ENCODE measurements around the gene GART.

Gene GART

DNA sequence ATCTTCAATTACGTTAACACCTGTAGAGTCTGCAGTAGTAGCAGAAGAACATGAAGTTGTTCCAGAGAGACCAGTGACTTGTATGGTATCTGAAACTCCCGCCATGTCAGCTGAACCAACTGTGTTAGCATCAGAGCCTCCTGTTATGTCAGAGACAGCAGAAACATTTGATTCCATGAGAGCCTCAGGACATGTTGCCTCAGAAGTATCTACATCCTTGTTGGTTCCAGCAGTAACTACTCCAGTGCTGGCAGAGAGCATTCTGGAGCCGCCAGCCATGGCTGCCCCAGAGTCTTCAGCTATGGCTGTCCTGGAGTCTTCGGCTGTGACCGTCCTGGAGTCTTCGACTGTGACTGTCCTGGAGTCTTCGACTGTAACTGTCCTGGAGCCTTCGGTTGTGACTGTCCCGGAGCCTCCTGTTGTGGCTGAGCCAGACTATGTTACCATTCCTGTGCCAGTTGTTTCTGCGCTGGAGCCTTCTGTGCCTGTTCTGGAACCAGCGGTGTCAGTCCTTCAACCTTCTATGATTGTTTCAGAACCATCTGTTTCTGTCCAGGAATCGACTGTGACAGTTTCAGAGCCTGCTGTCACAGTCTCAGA lies 11.2 kb upstream of the GART start:
- DNase-seq, result no peak

DNA sequence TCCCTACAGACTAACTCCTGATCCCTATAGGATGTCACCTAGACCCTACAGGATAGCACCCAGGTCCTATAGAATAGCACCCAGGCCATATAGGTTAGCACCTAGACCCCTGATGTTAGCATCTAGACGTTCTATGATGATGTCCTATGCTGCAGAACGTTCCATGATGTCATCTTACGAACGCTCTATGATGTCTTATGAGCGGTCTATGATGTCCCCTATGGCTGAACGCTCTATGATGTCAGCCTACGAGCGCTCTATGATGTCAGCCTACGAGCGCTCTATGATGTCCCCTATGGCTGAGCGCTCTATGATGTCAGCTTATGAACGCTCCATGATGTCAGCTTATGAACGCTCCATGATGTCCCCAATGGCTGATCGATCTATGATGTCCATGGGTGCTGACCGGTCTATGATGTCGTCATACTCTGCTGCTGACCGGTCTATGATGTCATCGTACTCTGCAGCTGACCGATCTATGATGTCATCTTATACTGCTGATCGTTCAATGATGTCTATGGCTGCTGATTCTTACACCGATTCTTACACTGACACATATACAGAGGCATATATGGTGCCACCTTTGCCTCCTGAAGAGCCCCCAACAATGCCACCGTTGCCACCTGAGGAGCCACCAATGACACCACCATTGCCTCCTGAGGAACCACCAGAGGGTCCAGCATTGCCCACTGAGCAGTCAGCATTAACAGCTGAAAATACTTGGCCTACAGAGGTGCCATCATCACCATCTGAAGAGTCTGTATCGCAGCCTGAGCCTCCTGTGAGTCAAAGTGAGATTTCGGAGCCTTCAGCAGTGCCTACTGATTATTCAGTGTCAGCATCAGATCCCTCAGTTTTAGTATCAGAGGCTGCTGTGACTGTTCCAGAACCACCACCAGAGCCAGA lies 10.4 kb upstream of the GART start:
- DNase-seq, result no peak

DNA sequence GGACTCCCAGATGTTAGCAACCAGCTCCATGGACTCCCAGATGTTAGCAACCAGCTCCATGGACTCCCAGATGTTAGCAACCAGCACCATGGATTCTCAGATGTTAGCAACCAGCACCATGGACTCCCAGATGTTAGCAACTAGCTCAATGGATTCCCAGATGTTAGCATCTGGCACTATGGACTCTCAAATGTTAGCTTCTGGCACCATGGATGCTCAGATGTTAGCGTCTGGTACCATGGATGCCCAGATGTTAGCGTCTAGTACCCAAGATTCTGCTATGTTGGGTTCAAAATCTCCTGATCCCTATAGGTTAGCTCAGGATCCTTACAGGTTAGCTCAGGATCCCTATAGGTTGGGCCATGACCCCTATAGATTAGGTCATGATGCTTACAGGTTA lies 9.7 kb upstream of the GART start:
- DNase-seq, result no peak

DNA sequence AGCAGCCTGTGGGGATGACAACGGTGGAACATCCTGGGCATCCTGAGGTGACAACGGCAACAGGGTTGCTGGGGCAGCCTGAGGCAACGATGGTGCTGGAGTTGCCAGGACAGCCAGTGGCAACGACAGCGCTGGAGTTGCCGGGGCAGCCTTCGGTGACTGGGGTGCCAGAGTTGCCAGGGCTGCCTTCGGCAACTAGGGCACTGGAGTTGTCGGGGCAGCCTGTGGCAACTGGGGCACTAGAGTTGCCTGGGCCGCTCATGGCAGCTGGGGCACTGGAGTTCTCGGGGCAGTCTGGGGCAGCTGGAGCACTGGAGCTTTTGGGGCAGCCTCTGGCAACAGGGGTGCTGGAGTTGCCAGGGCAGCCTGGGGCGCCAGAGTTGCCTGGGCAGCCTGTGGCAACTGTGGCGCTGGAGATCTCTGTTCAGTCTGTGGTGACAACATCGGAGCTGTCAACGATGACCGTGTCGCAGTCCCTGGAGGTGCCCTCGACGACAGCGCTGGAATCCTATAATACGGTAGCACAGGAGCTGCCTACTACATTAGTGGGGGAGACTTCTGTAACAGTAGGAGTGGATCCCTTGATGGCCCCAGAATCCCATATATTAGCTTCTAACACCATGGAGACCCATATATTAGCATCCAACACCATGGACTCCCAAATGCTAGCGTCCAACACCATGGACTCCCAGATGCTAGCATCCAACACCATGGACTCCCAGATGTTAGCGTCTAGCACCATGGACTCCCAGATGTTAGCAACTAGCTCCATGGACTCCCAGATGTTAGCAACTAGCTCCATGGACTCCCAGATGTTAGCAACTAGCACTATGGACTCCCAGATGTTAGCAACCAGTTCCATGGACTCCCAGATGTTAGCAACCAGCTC lies 9.1 kb upstream of the GART start:
- no peak for DNase-seq

DNA sequence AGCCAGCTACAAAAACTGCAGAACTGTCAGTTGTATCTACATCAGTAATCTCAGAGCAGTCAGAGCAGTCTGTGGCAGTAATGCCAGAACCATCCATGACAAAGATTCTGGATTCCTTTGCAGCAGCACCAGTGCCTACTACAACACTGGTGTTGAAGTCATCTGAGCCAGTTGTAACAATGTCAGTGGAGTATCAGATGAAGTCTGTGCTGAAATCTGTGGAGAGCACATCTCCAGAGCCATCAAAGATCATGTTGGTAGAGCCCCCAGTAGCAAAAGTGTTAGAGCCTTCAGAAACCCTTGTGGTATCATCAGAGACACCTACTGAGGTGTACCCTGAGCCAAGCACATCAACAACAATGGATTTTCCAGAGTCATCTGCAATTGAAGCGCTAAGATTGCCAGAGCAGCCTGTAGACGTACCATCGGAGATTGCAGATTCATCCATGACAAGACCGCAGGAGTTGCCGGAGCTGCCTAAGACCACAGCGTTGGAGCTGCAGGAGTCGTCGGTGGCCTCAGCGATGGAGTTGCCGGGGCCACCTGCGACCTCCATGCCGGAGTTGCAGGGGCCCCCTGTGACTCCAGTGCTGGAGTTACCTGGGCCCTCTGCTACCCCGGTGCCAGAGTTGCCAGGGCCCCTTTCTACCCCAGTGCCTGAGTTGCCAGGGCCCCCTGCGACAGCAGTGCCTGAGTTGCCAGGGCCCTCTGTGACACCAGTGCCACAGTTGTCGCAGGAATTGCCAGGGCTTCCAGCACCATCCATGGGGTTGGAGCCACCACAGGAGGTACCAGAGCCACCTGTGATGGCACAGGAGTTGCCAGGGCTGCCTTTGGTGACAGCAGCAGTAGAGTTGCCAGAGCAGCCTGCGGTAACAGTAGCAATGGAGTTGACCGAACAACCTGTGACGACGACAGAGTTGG lies 8.2 kb upstream of the GART start:
- DNase-seq, result no peak

DNA sequence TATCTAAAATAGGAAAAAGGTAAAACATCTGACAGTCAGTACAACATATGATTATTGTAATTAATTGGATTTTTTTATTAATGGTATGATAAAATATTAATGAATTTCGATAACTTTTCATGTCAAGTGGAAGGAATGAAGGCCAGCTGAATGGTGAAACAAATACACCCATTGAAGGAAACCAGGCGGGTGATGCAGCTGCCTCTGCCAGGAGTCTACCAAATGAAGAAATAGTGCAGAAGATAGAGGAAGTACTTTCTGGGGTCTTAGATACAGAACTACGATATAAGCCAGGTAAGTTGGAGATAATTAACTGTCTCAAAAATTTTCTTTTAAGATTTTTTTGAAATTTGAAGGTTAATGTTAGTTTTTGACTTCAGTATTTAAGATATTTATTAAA lies 4.2 kb upstream of the GART start:
- DNase-seq, result no peak

DNA sequence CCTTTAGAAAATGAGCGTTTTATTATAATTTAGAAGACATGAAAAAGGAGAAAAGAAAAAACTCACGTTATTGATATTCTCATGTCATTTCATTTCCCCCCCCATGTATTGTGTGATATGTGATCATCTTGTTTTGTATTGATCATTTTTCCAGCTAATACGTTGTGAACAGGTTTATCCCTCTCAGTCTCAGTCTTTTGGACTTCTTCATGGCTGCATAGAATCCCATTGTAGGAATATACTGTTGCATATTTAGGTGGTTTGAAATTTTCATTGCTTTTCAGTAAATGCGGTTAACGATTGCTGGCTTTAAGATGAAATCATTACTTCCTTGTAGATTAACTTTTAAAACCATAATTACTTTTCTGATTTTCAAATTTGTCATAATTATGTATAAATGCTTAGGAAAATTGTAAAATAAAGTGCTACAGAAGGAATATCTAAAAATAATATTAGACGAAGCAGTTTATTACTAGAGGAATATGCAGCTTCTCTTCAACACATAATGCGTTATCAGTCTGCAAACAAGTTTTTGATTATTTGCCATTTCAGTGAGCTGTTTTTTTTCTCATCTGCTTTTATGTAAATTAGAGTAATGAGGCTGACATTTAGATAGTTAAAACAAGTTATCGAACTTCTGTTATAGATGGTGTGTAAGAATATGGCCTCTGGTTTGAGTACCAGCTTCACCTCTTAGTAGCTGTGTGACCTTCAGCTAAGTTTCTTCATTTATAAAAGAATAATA lies 2.7 kb upstream of the GART start:
- DNase-seq, result no peak

DNA sequence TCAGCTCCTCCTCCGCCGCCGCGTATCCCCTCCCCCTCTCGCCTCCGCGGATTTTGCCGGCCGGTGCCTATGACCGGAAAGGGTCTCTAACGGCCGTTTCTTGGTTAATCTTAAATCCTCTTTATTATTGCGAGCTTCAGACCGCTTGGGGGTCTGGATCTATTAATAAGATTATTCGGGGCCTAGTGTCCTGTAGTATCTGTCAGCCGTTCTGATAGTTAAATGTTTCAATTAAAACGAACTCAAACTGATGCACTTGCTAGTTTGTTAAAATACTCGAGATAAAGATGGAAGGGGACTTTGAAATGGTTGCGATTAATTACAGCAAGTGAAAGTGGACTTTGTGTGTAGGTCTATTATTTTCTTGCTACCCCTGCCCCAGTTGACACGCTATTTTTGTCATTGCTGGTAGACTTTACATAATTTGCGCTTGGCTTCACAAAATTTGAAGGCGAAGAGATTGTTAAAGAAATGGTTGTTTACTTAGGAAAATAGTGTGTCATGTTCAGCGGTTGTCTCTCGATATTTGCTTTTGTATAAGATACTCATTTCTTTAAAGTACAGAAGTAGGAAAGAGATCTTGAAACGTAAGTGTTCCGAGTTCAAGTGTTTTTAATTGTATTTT lies 1.7 kb upstream of the GART start:
- DNase-seq, result peak; percentile 84

DNA sequence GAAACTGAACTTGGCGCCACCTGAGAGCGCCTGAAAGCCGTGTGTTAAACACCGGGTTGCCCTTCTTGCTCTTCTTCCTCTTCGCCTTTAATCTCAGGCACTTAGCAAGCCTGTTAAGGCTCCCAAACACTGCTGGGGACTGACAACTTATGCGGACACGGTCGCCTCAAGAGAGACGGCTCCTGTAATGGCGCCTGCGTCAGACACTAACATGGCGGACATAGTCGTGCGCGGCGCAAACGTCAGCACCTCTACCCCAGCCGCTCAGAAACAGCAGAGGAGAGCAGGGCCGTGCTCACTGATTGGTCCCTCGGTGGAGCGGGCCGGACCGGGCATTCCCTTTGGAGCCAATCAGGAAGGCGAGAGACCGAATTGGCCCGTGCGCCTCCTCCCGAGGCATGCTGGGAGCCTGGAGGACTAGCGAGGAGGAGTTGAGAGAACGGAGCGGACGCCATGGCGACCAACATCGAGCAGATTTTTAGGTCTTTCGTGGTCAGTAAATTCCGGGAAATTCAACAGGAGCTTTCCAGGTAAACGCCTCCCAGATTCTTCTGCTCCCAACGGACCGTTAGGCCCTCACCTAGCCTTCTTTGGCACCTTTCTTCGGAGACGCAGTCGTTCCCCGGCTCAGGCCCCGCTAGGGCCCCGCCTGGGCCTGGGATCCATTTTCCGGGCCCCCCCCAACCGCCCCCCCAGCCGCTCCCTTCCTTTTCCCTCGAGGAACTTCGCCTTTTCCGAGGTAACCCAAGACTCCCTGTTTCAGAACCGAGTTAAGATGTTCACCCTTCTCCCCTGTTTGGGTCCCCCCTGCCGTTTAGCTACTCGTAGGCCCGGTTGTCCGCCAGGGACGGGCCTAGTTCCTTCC lies 955 bp upstream of the GART start, which contains the start of gene SON:
TSS of gene SON (plus strand) at position 399 of the 865 bp plus-strand sequence. CDS start at position 454, 55 bp downstream.
- DNase-seq, result peak; percentile 100

DNA sequence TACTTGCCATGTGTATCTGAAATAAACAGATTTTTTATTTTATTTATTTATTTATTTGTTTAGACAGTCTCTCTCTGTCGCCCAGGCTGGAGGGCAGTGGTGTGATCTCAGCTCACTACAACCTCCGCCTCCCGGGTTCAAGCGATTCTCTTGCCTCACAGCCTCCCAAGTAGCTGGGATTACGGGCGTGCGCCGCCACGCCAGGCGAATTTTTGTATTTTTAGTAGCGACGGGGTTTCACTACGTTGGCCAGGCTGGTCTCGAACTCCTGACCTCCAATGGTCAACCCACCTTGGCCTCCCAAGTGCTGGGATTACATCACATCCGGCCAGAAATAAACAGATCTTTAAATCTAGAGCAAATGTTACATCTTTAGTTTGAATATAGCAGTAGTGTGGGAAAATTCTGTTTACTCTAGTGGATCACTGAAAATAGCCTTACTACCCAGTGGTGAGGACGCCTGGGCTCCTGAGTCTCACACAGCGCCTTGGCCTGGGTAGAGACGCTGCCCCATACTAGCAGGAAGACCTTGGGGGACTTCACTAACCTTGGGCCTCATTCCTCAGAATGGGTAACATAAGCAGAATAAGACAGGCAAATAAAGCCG lies 709 bp downstream of the GART start:
- no peak for DNase-seq

DNA sequence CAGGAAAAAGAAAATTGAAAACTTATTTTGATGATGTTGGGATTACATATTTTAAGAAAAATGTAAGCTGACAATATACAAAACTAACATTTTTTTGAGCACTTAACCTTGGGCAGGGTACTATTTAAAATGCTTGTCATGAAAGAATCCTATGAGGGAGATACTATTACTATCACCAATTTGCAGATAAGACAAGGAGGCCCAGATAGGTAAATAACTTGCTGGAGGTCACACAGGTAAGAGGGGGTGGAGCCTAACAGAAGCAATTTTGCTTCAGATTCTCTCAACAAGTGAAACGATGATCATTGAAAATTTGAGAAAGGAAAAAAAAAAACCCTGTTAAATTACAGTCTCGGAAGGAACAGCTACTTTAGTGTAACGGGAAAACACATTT lies 1.2 kb downstream of the GART start:
- no peak for DNase-seq

DNA sequence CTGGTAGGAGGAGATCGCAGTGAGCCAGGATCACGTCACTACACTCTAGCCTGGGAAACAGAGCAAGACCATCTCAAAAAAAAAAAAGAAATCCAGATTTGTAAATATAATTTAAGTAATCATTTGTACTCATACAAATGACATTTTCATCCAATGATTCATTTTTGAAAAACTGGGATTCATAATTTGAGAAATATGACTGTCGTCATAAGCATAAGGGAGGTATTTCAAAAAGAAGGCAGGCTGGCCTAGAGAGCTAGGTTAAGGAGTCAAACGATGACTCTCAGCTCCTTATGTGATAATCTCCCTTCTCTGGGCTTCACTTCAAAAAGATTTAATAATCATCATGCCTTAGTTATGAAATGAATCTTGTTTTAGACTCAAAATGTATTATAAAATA lies 2.3 kb downstream of the GART start:
- no peak for DNase-seq

DNA sequence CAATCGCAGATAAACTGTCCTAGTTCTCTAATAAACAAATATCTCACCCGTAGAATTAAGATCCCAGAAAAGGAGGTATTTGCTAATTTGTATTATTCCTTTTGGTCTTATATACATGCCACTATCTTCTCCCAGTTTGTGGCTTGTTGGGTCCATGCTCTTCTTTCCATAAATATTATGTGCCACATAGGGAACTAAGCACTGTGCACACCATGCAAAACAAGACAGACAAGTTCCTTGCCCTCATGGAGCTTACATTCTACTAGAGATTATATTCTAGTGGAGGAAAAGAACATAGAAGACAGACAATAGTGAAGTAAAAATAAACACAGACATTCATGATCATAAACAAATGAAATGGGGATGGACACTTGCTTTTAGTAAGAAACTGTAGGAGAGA lies 4.7 kb downstream of the GART start:
- DNase-seq, result no peak

DNA sequence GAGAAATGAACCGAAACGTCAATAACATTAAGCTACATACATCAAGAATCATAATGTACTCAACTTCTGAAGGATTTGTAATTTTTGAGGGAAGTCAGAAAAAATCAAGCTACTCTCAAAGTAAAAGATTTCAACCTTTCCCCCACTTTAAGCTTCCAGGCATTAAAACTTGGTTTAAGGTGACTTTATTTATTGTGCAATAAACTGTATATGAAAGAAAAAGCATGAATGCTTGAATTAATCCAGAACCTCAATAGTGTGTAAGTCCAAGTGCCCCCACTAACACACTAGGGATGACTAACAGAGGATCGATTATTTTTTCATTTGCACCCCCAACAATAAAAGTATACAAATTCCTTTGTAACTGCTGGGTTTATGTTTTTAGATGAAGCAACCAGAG lies 10.9 kb downstream of the GART start:
- no peak for DNase-seq

DNA sequence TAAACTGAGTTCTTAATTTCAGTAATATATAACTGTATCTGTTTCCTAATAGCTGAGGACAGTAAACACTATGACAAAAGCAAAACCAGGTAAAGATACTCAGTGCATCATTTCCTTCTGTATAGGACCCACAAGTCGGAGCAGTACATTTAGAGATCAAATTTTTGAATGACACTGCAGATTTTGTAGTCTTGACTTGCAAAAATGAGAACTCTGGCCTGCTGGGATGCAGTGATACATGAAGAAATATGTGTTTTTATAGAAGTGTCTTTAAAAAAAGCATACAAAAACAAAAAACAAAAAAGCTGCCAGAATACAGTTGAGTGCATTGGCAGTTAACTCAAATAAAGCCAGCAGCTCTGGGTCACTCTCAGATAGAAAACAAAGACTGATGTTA lies 19.0 kb downstream of the GART start:
- no peak for DNase-seq

DNA sequence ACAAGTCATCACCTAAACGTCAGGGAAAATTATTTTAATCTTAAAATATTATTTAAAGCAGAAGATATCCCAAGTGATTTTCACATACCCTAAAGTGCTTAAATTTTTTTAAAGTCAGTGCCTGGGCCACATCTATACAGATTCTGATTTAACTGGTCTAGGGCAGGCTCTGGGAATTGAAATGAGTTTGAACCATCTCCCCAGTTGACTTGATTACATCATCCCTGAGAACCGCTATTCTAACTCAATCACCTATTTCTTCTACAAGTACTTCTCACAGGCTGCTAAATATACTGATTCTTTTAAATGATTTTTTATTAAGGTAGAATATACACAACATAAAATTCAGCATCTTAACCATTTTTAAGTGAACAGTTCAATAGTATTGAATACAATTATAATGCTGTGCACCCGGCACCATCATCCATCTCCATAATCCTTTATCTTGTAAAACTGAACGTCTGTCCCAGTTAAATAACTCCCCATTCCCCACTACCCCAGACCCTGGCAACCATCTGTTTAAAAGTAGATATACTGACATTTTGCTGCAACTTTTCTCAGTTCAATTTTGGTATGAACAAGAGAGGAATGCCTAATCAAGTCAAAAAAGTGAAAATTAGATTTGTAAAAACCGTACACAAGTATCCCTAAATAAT lies 19.5 kb downstream of the GART start:
- no peak for DNase-seq

DNA sequence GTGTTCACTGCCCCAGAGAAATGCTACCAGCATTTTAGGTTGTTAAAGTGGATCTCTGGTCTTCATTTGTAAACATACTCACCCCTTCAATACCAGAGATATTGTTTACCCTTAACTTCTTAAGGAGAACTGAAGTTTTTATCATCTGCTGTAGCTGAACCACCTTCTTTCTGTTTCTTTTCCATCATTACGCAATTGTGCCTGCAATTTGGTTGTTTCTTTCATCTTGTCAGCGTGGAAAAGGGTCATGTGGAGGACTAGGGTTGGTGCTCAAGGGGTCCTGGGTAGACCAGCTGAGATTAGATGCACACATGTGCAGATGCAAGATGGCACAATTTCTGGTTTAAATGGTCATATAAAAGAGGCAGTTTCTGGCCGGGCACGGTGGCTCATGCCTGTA lies 23.0 kb downstream of the GART start:
- DNase-seq, result no peak

DNA sequence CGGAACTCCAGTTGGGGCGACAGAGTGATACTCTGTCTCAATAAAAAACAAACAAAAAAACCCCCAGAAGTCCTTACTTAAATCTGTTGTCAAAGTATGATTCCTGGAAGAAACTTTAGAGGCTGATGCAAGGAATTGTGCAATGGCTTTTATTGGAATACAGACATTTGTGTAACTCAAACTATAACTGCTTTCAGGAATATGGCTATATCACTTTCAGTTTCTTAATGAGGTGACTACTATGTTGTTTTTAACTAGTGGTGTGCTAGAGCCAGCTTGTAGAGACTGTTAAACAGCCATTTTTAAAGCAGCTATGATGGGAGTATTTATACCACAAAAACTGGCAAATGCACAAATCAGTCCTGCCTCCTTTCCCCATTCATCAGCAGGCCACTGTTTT lies 27.7 kb downstream of the GART start:
- no peak for DNase-seq

DNA sequence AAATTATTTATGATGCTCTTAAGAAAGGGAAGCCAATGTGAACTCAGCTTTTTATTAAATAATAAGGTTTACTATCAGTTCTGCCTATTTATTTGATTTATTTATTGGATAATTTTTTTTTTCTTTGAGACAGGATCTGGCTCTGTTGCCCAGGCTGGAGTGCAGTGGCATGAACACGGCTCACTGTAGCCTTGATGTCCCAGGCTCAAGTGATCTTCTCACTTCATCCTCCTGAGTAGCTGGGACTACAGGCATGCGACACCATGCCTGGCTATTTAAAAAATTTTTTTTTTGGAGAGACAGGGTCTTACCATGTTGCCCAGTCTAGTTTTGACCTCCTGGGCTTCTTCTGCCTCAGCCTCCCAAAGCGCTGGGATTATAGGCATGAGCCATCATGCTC lies 29.4 kb downstream of the GART start:
- no peak for DNase-seq
